Keratinocyte (primary cell): ENCODE results near the gene RBAK. TPM values are rescaled to one million over a fixed set of nuclear protein-coding genes. Genes with fewer than 3 reads are reported as not detected.

ENCODE experiments used
- DNase-seq: peaks from one replicate; pipeline ENCODE4 v3.0.0-alpha.2; 2011; ENCODE audit warnings: low read depth, missing footprints, low spot score
- FAIRE-seq: peaks from 2 replicates; lab custom pipeline; 2011; peaks lifted over from hg19 to GRCh38; lab: Jason Lieb, UNC
- H2AFZ ChIP-seq: 2 replicates; pipeline ENCODE4 v1.6.0; 2012; ENCODE audit warnings: low read length, control low read depth, inconsistent platforms; ENCODE audit not compliant: control insufficient read depth
- H3K27ac ChIP-seq: 2 replicates; pipeline ENCODE4 v1.5.1; 2011; ENCODE audit warnings: low read length; ENCODE audit not compliant: control insufficient read depth, insufficient read depth
- H3K27me3 ChIP-seq: 3 replicates; pipeline ENCODE4 v1.6.0; 2011; ENCODE audit warnings: low read length; ENCODE audit not compliant: control insufficient read depth, insufficient read depth; ENCODE audit errors: extremely low read depth
- H3K36me3 ChIP-seq, 2 experiments: 2 replicates in 1 of 2; 3 replicates in 1 of 2; pipeline ENCODE4 v1.5.1; 2011; ENCODE audit warnings: low read length in 2 of 2, mild to moderate bottlenecking in 1 of 2; ENCODE audit not compliant: control insufficient read depth in 2 of 2, insufficient read depth in 2 of 2; ENCODE audit errors: extremely low read depth in 1 of 2
- H3K4me1 ChIP-seq: 3 replicates; pipeline ENCODE4 v1.5.1; 2011; ENCODE audit warnings: low read length; ENCODE audit not compliant: control insufficient read depth, insufficient read depth; ENCODE audit errors: extremely low read depth
- H3K4me2 ChIP-seq: 3 replicates; pipeline ENCODE4 v1.6.0; 2011; ENCODE audit warnings: low read depth, low read length; ENCODE audit not compliant: control insufficient read depth, insufficient read depth; ENCODE audit errors: extremely low read depth
- H3K4me3 ChIP-seq, 3 experiments: fragments of 200-600 bp in 1 of 3; sonication (generic) in 1 of 3; 2 replicates in 2 of 3; 3 replicates in 1 of 3; pipeline ENCODE4 v1.5.1; 2011 to 2016; ENCODE audit warnings: low read length in 3 of 3, mild to moderate bottlenecking in 3 of 3, control low read depth in 2 of 3, inconsistent platforms in 1 of 3, low read depth in 1 of 3, mixed read lengths in 1 of 3, mixed run types in 1 of 3, moderate library complexity in 1 of 3; ENCODE audit not compliant: control insufficient read depth in 2 of 3, insufficient read depth in 2 of 3; ENCODE audit errors: extremely low read depth in 1 of 3
- H3K79me2 ChIP-seq: 2 replicates; pipeline ENCODE4 v1.6.0; 2012; ENCODE audit warnings: low read length; ENCODE audit not compliant: control insufficient read depth, insufficient read depth
- H3K9ac ChIP-seq: 3 replicates; pipeline ENCODE4 v1.6.0; 2011; ENCODE audit warnings: low read length; ENCODE audit not compliant: control insufficient read depth, insufficient read depth; ENCODE audit errors: extremely low read depth
- H3K9me1 ChIP-seq: 3 replicates; pipeline ENCODE4 v1.6.0; 2011; ENCODE audit warnings: low read length; ENCODE audit not compliant: control insufficient read depth, insufficient read depth; ENCODE audit errors: extremely low read depth
- H3K9me3 ChIP-seq: 2 replicates; pipeline ENCODE4 v1.5.1; 2012; ENCODE audit warnings: low read depth, low read length; ENCODE audit not compliant: control insufficient read depth
- H4K20me1 ChIP-seq: 3 replicates; pipeline ENCODE4 v1.6.0; 2011; ENCODE audit warnings: low read length; ENCODE audit not compliant: control insufficient read depth, insufficient read depth; ENCODE audit errors: extremely low read depth
- EZH2 ChIP-seq: IDR thresholded peaks from one replicate; pipeline ENCODE4 v1.6.1; 2012; ENCODE audit warnings: inconsistent platforms, mild to moderate bottlenecking, low read length, moderate library complexity
- dilution Hi-C: fragments of 300-500 bp; cut with MboI; formaldehyde crosslinking; loops from one replicate; pipeline ENCODE4 v1.7.0; 2020; ENCODE audit warnings: low sequenced_read_pairs; ENCODE audit not compliant: extremely low pct_ligation_motif_present
- polyA plus RNA-seq, 5 experiments: library from polyadenylated mRNA; depleted of rRNA in 3 of 5; stranded (reverse) in 3 of 5; stranded (forward) in 1 of 5; unstranded in 1 of 5; fragments of >200 nt; gene quantifications; 1 replicate in 1 of 5; 2 replicates in 3 of 5; 3 replicates in 1 of 5; pipeline versions ENCODE4 v1.2.1 to v1.2.3, GENCODE V29; 2011 to 2012; ENCODE audit warnings: missing spikeins in 2 of 5, low read depth in 1 of 5, low replicate concordance in 1 of 5
- TF ChIP-seq, protein P1 (sequence below), 3 experiments: IDR thresholded peaks in 1 of 3; conservative IDR thresholded peaks in 1 of 3; optimal IDR thresholded peaks in 1 of 3; 2 replicates in 2 of 3; 3 replicates in 1 of 3; pipeline versions ENCODE3 to v1.5.1; 2011; ENCODE audit warnings: low read length in 3 of 3, mild to moderate bottlenecking in 3 of 3, moderate library complexity in 2 of 3, control low read depth in 1 of 3, inconsistent platforms in 1 of 3; ENCODE audit not compliant: insufficient read depth in 2 of 3; ENCODE audit errors: extremely low read depth in 1 of 3

RBAK gene
- polyA plus RNA-seq, 1 donor (not counting 4 experiments of a cell fraction or from before 2014, with no cell fraction given): 6.7 TPM

DNA sequence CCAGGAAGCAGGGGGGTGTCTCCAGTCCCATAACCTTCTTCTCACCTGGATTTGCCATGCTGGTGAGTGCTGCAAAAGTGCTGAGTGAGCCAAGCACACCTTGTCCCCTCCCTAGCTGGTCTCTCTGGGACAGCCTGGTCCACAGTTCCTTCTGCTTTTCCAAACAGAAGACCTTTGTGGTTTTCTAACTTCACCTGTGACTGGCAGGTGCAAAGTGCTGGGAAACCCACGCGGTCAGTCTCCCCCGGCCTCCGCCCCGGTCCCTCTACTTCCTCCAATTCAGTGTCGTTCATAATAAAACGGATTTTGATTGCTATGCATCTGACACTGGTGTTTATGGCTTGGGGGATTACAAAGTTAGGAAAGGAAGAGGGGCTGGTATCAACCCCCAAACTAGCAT lies 37.1 kb downstream of the RBAK start:
- Histone ChIP-seq H3K4me2 (no peak overlapping the region), H3K9me1 (no peaks in the 10 kb centered on the region), H3K27me3 (no peaks in the 10 kb centered on the region), H3K9me3 (no peaks in the 10 kb centered on the region), H3K4me3 (no peak overlapping the region), H3K9ac (no peak overlapping the region), H3K27ac (no peak overlapping the region), H2AFZ (no peak overlapping the region), H3K4me1 (no peaks in the 10 kb centered on the region), H3K36me3 (no peaks in the 10 kb centered on the region), H3K79me2 (no peaks in the 10 kb centered on the region), H4K20me1 (no peaks in the 10 kb centered on the region)
- dilution Hi-C loops: no loop called here
- DNase-seq (no peak), FAIRE-seq (no peak)
- TF ChIP-seq, protein P1, sequence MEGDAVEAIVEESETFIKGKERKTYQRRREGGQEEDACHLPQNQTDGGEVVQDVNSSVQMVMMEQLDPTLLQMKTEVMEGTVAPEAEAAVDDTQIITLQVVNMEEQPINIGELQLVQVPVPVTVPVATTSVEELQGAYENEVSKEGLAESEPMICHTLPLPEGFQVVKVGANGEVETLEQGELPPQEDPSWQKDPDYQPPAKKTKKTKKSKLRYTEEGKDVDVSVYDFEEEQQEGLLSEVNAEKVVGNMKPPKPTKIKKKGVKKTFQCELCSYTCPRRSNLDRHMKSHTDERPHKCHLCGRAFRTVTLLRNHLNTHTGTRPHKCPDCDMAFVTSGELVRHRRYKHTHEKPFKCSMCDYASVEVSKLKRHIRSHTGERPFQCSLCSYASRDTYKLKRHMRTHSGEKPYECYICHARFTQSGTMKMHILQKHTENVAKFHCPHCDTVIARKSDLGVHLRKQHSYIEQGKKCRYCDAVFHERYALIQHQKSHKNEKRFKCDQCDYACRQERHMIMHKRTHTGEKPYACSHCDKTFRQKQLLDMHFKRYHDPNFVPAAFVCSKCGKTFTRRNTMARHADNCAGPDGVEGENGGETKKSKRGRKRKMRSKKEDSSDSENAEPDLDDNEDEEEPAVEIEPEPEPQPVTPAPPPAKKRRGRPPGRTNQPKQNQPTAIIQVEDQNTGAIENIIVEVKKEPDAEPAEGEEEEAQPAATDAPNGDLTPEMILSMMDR (optimal IDR thresholded peaks at IDR 0.05 in 1 of 3, IDR thresholded peaks at IDR 0.05 in 1 of 3, conservative IDR thresholded peaks at IDR 0.05 in 1 of 3; ENCODE audit: extremely low read depth in 1 of 3, insufficient read depth in 2 of 3, low read length in 3 of 3): no peak
- no peak for TF ChIP-seq EZH2

DNA sequence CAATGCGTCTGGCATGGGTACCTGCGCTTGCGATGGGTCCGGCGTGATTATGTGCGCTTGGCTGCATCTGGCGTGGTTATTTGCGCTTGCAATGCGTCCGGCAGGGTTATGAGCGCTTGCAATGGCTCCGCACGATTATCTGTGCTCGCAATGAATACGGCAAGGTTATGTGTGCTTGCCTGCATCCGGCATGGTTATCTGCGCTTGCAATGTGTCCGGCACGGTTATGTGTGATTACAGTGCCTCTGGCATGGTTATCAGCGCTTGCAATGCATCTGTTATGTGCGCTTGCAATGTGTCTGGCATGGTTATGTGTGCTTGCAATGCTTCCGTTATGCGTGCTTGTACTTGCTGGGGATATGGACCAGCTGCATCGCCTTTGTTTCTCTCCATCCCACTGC lies 37.7 kb downstream of the RBAK start:
- H3K4me1 ChIP-seq: no peaks in the 10 kb centered on the region
- no peaks in the 10 kb centered on the region for H3K36me3 ChIP-seq
- FAIRE-seq (no peak), DNase-seq (no peak)
- H3K79me2 ChIP-seq: no peaks in the 10 kb centered on the region
- H4K20me1 ChIP-seq: no peaks in the 10 kb centered on the region
- no peak overlapping the region for H3K9ac ChIP-seq
- no peaks in the 10 kb centered on the region for H3K9me1 ChIP-seq
- no peak for TF ChIP-seq EZH2
- TF ChIP-seq, protein P1 (optimal IDR thresholded peaks at IDR 0.05 in 1 of 3, IDR thresholded peaks at IDR 0.05 in 1 of 3, conservative IDR thresholded peaks at IDR 0.05 in 1 of 3; ENCODE audit: extremely low read depth in 1 of 3, insufficient read depth in 2 of 3, low read length in 3 of 3): no peak
- H3K27me3 ChIP-seq: no peaks in the 10 kb centered on the region
- no peak overlapping the region for H3K27ac ChIP-seq
- H2AFZ ChIP-seq: no peak overlapping the region
- no peaks in the 10 kb centered on the region for H3K9me3 ChIP-seq
- H3K4me3 ChIP-seq: no peak overlapping the region
- H3K4me2 ChIP-seq: no peak overlapping the region
- dilution Hi-C loops: no loop called here
